Hematopoietic multipotent progenitor cell (in vitro differentiated cells): ENCODE data around the gene GRN. TPM values are rescaled to one million over a fixed set of nuclear protein-coding genes. Genes with fewer than 3 reads are reported as not detected.

Source experiments
- DNase-seq, 3 donors: peaks; one replicate each; pipeline ENCODE4 v3.0.0-alpha.2; 2011 to 2015; ENCODE audit warnings: low read depth in 2 of 3, low spot score in 2 of 3
- total RNA-seq: library from RNA; depleted of rRNA; stranded (reverse); fragments of >200 nt; gene quantifications from one replicate; pipeline ENCODE4 v1.2.3, GENCODE V29; 2012

GRN gene
- total RNA-seq: 263 TPM

DNA sequence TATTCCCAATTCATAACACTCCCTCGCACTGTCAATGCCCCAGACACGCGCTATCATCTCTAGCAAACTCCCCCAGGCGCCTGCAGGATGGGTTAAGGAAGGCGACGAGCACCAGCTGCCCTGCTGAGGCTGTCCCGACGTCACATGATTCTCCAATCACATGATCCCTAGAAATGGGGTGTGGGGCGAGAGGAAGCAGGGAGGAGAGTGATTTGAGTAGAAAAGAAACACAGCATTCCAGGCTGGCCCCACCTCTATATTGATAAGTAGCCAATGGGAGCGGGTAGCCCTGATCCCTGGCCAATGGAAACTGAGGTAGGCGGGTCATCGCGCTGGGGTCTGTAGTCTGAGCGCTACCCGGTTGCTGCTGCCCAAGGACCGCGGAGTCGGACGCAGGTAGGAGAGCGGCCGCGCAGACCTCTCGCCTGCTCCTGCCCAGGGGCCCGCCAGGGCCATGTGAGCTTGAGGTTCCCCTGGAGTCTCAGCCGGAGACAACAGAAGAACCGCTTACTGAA lies at the start of gene GRN:
Gene GRN (plus strand): TSS at position 364 of the 515 bp plus-strand sequence. CDS start 3,863 bp downstream, outside the sequence.
- peak; percentile 65 to 94 (median 89) for DNase-seq

GRCh38 chr17:44297975-44298374 lies 47.1 kb upstream of the GRN start:
- no peak for DNase-seq

DNA sequence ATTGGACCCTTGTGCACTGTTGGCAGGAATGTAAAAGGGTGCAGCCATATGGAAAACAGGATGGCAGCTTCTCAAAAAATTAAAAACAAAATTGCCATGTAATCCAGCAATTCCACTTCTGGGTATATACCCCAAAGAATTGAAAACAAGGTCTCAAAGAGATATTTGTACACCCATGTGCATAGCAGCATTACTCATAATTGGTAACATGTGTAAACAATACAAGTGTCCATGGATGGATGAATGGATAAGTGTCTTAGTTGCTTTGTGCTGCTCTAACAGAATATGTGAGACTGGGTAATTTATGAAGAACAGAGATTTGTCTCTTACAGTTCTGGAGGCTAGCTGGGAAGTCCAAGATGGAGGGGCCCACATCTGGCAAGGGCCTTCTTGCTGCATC lies 40.5 kb upstream of the GRN start:
- DNase-seq: no peak

DNA sequence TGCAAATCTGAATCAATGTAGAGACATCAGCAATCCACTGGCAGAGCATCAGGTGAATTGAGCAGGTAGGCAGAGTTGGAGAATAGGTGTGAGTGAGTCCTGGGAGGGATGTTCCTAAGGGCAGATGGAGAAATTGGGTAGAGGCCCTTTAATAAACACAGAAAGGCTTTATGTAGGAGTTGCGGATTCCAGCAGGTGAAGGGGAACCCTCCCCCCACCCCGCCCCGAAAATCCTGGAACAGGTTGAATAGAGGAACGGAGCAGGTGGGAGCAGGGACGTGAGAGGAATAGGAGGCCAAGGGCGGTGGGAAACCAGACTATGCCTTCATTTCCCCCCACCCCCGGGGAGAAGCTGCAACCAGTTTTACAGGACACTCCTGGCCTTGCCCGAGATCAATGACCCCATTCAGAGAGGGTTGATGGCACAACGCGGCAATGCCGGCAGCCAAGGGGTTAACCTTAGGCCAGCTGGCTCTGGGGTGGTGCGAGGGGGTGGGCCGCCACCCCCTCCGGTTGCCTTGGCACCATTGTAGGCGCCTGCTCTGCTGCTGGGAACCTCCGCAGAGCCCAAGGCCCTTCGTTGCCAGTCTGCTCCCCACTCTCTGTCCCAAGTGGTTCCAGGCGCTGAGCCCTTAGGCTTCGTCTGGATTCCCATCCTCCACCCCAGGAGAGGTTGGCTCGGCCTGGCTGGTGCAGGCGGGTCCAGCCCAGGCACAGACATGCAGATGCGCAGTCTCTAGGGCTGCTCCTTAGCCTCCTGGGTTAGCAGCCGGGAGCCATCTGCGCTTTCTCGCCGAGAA lies 37.5 kb upstream of the GRN start:
- peak in 1 of 3 donors; percentile 12 for DNase-seq

- peak; percentile 75 to 91 (median 89) for DNase-seq
These were observed 36.7 kb upstream of the GRN start, which contains the start of gene RUNDC3A for GRCh38 chr17:44308320-44308818. Gene RUNDC3A, plus strand, starts transcription at chr17:44308601. Its CDS starts 232 bp downstream, at chr17:44308833.

DNA sequence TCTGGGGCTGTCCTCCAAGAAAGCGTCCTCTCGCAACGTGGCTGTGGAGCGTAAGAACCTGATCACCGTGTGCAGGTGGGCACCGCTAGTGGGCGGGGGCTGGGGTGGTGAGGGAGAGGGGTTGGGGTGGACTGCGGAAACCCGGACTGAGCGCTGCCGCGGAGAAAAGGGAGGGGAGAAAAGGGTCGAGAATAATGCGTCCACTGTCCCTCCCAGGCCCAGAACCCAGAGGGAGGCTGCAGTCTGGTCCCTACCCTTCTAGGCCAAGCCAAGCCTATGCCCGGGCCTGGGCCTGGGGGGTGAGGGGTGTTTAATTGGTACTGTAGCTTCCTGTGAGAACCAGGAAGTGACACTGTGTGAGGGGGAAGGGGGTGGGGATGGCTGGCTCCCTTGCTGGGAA lies 36.2 kb upstream of the GRN start:
- DNase-seq: peak in 1 of 3 donors; percentile 13

DNA sequence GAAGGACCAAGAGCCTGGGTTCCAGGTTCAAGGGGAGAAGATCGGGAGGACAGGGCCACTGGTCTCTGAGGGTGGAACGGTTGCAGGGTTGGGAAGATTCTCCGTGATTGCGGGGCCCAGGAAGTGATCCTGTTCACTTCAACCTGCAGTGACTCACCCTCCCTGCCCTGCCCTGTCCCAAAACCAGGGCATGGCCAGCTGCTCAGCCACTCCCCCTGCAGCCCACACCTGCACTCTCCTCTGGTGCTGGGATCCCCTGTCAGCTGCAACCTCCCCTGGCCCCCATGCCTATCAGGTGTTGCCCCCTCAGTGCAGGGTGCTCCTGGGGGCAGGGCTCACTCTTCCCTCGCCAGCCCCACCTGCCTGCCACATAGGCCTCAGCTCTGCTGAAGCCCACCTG lies 35.6 kb upstream of the GRN start:
- DNase-seq: no peak

GRCh38 chr17:44310188-44310587 lies 34.9 kb upstream of the GRN start:
- no peak for DNase-seq

DNA sequence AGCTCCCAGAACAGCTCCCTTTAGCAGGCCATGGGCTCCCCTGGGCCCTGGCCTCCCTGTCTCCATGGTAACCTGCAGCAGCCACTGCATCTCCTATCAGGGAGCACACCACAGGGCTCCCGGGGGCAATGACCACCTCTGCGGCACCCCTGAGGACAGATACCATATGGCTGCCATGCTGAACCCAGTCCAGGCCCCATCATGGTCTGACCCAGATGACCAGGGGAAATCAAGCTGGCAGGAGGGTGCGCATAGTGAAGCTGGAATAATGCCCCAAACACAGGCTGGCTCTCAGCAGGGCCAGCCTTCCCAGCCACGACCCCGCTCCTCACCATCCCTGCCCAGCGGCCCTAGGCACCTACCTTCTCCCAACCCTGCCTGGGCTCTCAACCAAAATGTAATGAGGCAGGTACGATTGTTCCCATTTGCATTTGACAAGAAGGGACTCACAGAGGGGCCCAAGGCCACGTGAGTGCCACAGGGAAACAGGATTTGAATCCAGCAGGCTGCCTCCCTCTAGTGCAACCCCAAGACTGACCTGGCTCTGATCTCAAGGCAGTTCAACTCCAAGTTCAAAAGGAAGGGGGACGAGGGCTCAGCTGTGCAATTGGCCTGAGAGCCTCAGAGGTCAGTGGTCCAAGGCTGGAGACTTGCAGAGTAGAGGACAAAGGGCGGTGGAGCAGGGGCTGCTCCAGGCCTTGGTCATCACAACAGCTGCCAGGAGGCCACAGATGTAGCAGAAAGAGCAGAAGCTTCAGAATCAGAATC lies 34.3 kb upstream of the GRN start:
- DNase-seq: no peak

DNA sequence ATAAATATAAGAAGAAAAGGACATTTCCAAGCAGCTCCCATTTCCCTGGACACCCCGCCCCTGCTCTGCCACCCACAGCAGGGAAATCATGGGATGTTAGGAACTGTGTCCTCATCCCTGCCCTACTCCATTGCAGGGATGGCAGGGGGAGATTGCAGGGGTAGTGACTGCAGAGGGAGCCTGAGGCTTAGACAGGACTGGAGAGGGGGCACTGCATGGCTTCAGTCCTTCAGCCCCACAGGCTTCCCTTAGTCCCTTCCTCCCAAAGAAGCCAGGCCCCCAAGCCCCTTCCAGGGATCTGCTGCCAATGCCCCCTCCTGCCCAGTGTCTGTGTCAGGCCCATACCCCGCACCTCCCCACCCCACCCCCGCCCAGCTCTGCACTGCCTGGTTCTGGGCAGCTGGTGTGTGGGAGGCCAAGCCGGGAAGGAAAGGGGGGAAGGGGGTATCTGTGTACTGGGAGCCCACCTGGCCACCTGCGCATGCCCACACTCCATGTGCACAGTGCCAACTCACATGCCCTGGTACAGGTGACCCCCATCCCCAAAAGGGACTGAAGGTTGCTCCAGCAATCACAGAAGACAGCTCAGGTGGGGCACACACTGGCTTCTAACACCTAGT lies 33.4 kb upstream of the GRN start:
- no peak for DNase-seq

DNA sequence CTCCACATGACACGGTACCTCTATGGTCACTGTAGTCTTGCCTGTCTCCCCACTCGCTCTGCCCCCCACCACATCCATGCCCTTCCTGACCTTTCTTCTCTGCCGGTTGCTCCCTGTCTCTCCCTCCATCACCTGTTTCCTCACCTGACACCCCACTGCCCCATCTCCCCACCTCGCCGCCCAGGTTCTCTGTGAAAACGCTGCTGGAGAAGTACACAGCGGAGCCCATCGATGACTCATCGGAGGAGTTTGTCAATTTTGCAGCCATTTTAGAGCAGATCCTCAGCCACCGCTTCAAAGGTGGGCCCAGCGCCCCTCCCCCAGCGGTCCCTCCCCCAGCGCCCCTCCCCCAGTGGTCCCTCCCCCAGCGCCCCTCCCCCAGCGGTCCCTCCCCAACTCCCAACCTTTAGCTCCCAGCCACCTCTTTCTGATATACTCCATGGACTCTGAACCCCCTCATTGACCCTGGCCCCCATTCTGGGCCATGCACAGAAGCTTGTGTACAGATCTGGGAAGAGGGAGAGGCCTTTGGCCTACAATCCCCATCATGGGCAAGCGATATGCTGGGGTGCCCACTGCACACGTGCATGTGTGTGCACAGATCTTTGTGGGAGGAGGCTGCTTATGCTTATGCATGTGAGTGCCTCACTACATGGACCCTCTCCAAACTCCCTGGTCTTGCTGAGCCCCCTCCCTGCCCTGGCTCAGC lies 32.6 kb upstream of the GRN start:
- DNase-seq: no peak

GRCh38 chr17:44314031-44314430 lies 31.1 kb upstream of the GRN start:
- no peak for DNase-seq

DNA sequence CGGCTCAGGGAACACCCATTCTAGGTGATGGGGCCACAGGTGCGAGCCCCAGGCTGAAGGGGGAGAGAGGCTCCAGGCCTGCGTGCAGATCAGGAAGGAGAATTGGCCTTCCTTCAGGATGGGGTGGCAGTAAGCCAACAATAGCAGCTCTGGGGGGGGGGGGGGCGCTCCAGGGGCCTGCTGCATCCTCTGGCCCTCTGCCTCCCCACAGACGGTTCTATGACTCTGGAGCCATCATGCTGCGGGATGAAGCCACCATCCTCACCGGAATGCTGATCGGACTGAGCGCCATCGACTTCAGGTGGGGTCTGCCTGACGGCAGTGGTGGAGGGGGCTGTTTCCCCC lies 30.6 kb upstream of the GRN start:
- DNase-seq: no peak

DNA sequence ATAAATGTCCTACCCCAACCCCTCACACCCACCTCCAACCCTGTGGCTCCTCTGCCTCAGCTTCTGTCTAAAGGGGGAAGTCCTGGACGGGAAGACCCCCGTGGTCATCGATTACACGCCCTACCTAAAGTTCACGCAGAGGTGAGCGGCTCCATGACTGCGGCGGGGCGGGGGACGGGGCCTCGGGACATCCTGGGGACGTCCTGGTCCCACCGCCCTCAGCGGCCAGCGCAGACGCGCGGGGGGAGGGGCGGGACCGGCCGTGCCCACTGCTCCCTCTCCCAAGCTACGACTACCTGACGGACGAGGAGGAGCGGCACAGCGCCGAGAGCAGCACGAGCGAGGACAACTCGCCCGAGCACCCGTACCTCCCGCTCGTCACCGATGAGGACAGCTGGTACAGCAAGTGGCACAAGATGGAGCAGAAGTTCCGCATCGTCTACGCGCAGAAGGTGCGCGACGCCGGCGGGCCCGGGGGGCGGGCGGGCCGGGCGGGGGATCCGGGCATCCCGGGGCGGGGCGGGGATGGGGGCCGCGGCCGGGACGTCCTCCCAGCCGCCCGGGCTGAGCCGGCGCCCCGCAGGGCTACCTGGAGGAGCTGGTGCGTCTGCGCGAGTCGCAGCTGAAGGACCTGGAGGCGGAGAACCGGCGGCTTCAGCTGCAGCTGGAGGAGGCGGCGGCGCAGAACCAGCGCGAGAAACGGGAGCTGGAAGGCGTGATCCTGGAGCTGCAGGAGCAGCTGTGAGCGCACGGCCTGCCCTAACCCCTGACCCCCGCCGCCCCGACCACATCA lies 30.0 kb upstream of the GRN start:
- peak in 1 of 3 donors; percentile 51 for DNase-seq

DNA sequence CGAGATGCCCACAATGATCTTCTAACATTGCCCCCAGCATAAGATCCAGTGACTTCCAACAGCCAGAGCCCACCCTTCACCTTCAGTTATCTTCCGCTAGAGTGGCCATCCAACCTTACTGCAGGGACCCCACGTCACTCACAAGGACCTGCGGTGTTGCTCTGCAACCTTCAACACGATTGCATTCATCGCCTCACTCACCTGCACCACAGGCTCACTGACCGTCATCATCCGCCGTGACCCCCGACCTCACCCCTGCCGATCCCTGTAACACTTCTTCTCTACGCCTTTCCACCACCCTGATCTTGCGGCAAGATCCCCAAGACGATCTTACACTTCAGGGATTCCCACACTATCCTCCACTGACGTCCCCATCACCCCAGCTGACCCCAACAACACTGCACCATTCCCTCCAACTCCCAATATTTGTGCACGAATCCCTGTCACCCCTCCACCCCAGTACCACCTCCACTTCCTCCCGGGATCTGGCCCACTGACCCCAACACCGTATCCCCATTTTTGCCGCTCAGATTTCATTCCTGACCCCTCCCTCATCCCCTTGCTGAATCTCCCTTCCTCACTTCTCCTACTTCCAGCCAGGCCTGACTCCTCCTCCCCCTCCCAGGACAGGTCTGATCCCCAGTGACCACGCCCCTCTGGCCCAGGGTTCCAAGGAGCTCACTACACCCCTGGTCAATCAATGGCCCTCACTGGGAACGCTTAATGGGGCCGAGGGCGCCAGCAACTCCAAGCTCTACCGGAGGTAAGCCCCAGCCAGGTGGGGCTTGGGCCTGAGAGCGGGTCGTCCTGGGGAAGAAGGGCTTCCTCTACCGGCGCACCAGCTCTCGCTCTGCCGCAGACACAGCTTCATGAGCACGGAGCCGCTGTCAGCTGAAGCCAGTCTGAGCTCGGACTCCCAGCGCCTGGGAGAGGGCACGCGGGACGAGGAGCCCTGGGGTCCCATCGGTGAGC lies 29.1 kb upstream of the GRN start:
- no peak for DNase-seq

- no peak for DNase-seq
These were observed 27.6 kb upstream of the GRN start for GRCh38 chr17:44317545-44317944.

DNA sequence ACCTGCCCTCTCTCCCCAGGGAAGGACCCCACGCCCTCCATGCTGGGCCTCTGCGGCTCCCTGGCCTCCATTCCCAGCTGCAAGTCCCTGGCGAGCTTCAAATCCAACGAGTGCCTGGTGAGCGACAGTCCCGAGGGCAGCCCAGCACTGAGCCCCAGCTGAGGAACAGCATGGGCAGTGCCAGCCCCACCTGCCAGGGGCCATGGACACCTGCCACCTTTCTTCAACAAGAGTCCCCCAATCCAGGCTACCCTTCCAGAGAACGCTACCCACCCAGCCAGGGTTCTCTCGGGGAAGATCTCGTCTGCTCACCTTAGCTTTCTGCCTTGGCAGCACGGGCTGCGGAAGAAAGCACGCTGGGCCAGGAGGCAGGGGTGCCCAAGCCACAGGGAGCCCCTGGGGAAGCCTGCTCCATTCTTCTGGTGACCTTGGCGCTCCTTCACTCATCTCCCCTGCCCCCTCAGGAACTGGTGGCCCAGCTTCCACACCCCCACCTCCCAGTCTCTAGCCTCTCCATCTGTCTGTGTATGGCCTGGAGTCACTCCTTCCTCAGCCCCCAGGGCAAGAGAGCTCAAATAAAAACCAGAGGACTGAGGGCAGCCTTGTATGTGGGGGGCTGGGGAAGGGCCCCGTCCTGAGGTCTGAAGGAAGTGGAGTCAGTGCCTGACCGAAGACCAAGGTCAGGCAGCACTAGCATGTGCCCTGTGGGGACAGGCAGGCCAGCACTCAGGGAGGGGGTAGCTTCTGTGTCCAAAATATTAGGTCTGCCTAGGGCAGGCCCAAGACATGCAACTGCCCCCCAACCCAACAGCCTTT lies 26.8 kb upstream of the GRN start:
- no peak for DNase-seq

GRCh38 chr17:44320066-44320465 lies 25.0 kb upstream of the GRN start:
- no peak for DNase-seq
